GF-D8 (cell line): ENCODE data around the gene DGKE.

Source experiments
- DNase-seq: peaks from one replicate; lab custom pipeline; 2025; lab: John Stamatoyannopoulos, UW

The DGKE gene

GRCh38 chr17:56849131-56849530 is 15.2 kb downstream of the DGKE start:
- no peak for DNase-seq

GRCh38 chr17:56850591-56850990 is 16.6 kb downstream of the DGKE start:
- DNase-seq: no peak

- DNase-seq: no peak
These were observed 17.1 kb downstream of the DGKE start for GRCh38 chr17:56851008-56851407.

GRCh38 chr17:56861899-56862298 is 27.9 kb downstream of the DGKE start:
- no peak for DNase-seq

GRCh38 chr17:56863974-56864373 is 30.0 kb downstream of the DGKE start:
- no peak for DNase-seq

- no peak for DNase-seq
These were observed 32.1 kb downstream of the DGKE start for GRCh38 chr17:56866076-56866475.

- DNase-seq: no peak
These were observed 32.5 kb downstream of the DGKE start for GRCh38 chr17:56866496-56866895.

GRCh38 chr17:56867948-56868376 is 34.0 kb downstream of the DGKE start:
- DNase-seq: no peak

- no peak for DNase-seq
These were observed 34.8 kb downstream of the DGKE start for GRCh38 chr17:56868716-56869115.

- DNase-seq: no peak
These were observed 36.2 kb downstream of the DGKE start for GRCh38 chr17:56870081-56870651.

GRCh38 chr17:56876766-56877179 is 42.8 kb downstream of the DGKE start:
- no peak for DNase-seq

- DNase-seq: no peak
These were observed 45.3 kb downstream of the DGKE start for GRCh38 chr17:56879280-56879679.

- DNase-seq: no peak
These were observed 46.2 kb downstream of the DGKE start for GRCh38 chr17:56880133-56880532.

- DNase-seq: no peak
These were observed 46.6 kb downstream of the DGKE start for GRCh38 chr17:56880571-56880970.

- DNase-seq: no peak
These were observed 47.8 kb downstream of the DGKE start for GRCh38 chr17:56881685-56882295.

- DNase-seq: no peak
These were observed 49.7 kb downstream of the DGKE start for GRCh38 chr17:56883616-56884015.

GRCh38 chr17:56884483-56885311 is 50.7 kb downstream of the DGKE start:
- DNase-seq: no peak

GRCh38 chr17:56885312-56885657 is 51.3 kb downstream of the DGKE start:
- no peak for DNase-seq

- no peak for DNase-seq
These were observed 52.4 kb downstream of the DGKE start for GRCh38 chr17:56886288-56886731.

- no peak for DNase-seq
These were observed 53.2 kb downstream of the DGKE start for GRCh38 chr17:56887105-56887504.

- no peak for DNase-seq
These were observed 53.9 kb downstream of the DGKE start for GRCh38 chr17:56887552-56888467.

GRCh38 chr17:56890390-56890789 is 56.4 kb downstream of the DGKE start:
- DNase-seq: no peak
